ENCODE measurements around the gene HBM. TPM values are rescaled to one million over a fixed set of nuclear protein-coding genes. Genes with fewer than 3 reads are reported as not detected.
"Not testable (repeated sequence)": the region's sequence is repeated elsewhere in the genome, so short reads cannot be mapped to it uniquely, and the experiment has no call there.

The HBM gene
- total RNA-seq, 1 donor from 2014 or later, result not detected

DNA sequence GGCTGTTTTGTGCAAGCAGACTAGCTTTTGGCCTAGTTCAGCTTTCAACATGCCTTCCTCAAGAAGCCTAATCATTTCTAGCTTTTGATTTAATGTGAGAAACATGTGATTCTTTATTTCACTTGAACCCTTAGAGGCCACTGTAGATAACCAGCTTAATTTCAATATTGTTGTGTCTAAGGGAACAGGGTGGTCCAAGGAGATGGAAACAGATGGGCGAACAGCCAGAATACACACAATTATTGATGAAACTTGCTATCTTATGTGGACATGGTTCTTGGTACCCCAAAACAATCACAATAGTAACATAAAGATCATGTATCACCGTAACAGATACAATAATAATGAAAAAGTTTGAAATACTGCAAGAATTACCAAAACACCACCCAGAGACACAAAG lies 32.1 kb upstream of the HBM start:
- intact Hi-C loops (cut with micrococcal nuclease), result no loop called here
- Mint-ChIP-seq H3K36me3 (ENCODE audit: low read depth) (peaks cover 9% of the 10 kb centered on the region), H3K27ac (no peak overlapping the region), H3K4me3 (no peak overlapping the region), H3K9me3 (no peaks in the 10 kb centered on the region), H3K4me1 (peaks cover 22% of the 10 kb centered on the region), H3K27me3 (no peaks in the 10 kb centered on the region)
- no peak for DNase-seq

DNA sequence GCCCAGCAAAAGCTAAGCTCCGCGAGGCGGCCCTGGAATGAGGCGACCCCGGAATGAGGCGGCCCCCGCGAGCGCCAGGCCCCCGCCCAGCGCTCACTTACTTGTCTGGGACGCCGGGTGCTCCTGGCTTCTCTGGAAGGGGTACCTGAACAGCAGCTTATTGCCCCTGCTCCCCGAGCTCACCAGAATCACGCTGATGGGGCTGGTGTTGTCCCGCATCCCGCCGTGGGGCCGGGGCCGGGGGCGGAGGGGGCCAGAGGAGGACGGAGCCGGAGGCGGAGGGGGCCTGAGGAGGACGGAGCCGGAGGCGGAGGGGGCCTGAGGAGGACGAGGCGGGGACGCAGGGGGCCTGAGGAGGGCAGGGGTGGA lies 27.7 kb upstream of the HBM start:
- Mint-ChIP-seq H3K27ac (peak overlapping the region; percentile 69), H3K9me3 (no peaks in the 10 kb centered on the region), H3K27me3 (no peaks in the 10 kb centered on the region), H3K4me1 (peaks cover 13% of the 10 kb centered on the region), H3K36me3 (ENCODE audit: low read depth) (peaks cover 9% of the 10 kb centered on the region), H3K4me3 (peak overlapping the region; percentile 88)
- intact Hi-C loops (cut with micrococcal nuclease), result no loop called here
- peak; percentile 80 for DNase-seq

DNA sequence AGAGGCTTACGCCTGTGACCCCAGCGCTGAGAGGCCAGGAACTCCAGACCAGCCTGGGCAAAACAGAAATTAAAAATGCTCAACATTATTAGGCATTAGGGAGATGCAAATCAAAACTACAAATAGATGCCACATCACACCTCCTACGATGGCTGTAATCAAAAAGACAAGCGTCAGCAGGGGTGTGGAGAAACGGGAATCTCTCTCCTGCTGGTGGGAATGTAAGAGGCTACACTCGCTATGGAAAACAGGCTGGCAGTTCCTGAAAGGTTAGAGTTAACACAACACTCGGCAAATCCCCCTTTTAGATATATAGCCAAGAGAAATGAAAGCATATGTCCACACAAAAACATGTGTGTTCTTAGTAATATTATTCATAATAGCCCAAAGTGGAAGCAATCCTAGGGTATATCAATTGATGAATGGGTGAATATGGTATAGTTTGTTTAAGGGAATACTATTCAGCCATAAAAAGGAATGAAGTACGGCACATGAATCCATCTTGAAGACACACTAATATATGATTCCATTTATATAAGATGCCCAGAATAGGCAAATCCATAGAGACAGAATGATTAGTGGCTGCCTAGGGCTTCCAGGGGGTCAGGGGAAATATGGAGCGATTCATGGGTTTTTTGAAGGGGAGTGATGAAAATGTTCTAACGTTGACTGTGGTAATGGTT lies 25.5 kb upstream of the HBM start:
- Mint-ChIP-seq H3K9me3 (no peaks in the 10 kb centered on the region), H3K4me1 (peaks cover 6% of the 10 kb centered on the region), H3K27ac (no peak overlapping the region), H3K36me3 (ENCODE audit: low read depth) (peaks cover 9% of the 10 kb centered on the region), H3K27me3 (peaks cover 4% of the 10 kb centered on the region), H3K4me3 (no peak overlapping the region)
- no peak for DNase-seq
- intact Hi-C loops (cut with micrococcal nuclease), result no loop called here

DNA sequence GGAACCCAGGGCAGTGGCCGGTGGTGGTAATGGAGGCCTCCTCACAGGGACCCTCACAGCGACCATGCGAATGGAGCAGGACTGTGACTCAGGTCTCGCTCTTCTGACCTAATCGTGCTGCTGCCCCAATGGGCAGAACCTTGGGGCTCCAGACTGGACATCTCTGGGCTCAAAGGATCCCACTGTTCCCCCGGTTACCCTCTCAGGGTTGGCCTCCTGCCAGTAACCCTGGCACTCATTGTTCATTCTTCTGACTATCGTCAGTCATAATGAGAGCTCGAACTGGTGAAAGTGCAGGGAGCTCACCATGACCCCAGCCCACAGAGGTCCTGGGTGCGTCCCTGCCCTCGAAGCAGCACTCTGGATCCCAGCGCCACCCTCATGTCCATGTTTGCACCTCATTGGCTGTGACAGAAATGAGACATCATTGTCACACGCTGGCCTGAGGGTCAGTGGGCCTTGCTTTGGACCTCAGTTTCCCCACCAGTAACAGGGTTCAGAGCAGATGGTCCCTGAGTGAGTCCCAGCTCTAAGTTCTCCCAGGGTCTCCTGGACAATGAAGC lies 23.3 kb upstream of the HBM start:
- DNase-seq, result no peak
- H3K27ac Mint-ChIP-seq, result no peak overlapping the region
- intact Hi-C loops (cut with micrococcal nuclease), result no loop called here
- peaks cover 2% of the 10 kb centered on the region for H3K4me1 Mint-ChIP-seq
- H3K4me3 Mint-ChIP-seq, result no peak overlapping the region
- H3K27me3 Mint-ChIP-seq, result peaks cover 4% of the 10 kb centered on the region
- peaks cover 3% of the 10 kb centered on the region for H3K36me3 Mint-ChIP-seq (ENCODE audit: low read depth)
- H3K9me3 Mint-ChIP-seq, result no peaks in the 10 kb centered on the region

DNA sequence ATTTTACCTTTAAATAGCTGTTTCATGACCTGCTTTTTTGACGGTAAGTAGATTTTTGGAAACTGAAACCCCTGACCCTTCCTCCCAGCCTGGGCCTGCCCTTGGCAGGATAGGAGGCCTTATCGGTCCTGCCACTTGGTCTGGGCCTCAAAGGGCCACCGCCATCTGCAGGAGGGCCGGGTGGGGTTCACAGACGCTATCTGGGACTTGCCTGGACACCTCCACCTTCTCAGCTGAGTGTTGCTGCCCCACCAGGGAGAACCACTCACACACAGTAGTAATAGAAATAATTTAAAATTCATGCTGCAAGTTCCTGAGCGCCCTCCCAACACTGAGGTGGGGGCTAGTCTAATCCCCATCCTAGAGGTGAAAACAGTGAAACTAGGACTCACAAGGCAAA lies 22.7 kb upstream of the HBM start:
- no peaks in the 10 kb centered on the region for H3K9me3 Mint-ChIP-seq
- no peak overlapping the region for H3K27ac Mint-ChIP-seq
- no peak for DNase-seq
- peaks cover 2% of the 10 kb centered on the region for H3K4me1 Mint-ChIP-seq
- peaks cover 3% of the 10 kb centered on the region for H3K36me3 Mint-ChIP-seq (ENCODE audit: low read depth)
- H3K27me3 Mint-ChIP-seq, result peaks cover 4% of the 10 kb centered on the region
- H3K4me3 Mint-ChIP-seq, result no peak overlapping the region
- intact Hi-C loops (cut with micrococcal nuclease), result no loop called here

DNA sequence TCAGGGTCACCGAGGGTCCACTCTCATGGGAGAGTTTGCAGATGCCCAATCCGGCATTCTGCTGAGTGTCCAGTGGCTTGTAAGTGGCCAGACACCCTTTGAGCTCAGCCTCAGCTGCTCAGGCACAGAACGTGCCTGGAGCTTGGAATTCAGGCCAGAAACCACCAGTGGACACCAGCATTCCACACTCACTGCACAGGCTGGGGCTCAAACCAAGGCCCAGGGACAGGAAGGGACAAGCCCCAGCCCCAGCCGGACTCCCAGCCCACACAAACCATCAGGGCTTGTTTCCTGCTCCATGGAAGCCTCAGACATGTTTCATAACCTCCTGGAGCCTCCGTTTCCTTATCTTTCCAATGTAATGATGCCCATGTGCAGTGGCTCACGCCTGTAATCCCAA lies 22.3 kb upstream of the HBM start:
- H3K36me3 Mint-ChIP-seq (ENCODE audit: low read depth), result peaks cover 3% of the 10 kb centered on the region
- peaks cover 7% of the 10 kb centered on the region for H3K27me3 Mint-ChIP-seq
- no peak for DNase-seq
- no peaks in the 10 kb centered on the region for H3K9me3 Mint-ChIP-seq
- H3K27ac Mint-ChIP-seq, result no peak overlapping the region
- no peak overlapping the region for H3K4me3 Mint-ChIP-seq
- intact Hi-C loops (cut with micrococcal nuclease), result no loop called here
- peaks cover 2% of the 10 kb centered on the region for H3K4me1 Mint-ChIP-seq

DNA sequence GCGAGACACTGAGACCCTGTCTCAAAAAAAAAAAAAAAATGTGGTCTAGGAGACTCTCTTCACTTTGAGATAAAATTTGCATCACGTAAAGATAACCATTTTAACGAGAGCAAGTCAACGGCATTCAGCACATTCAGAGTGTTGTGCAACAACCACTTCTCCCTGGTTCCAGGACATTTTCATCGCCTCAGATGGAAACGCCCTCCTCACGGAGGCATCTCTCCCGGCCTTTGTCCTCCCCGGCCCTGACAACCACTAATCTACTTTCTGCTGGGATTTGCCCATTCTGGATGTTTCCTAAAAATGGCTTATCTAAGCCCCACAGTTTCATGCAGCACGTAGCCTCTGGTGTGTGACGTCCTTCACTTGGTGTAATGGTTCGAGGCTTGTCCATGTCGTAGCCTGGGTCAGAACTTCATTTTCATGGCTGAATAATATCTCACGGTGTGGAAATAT lies 21.0 kb upstream of the HBM start:
- H3K4me3 Mint-ChIP-seq, result no peak overlapping the region
- intact Hi-C loops (cut with micrococcal nuclease), result no loop called here
- H3K27ac Mint-ChIP-seq, result no peak overlapping the region
- H3K36me3 Mint-ChIP-seq (ENCODE audit: low read depth), result no peaks in the 10 kb centered on the region
- no peaks in the 10 kb centered on the region for H3K9me3 Mint-ChIP-seq
- no peak for DNase-seq
- H3K27me3 Mint-ChIP-seq, result peaks cover 13% of the 10 kb centered on the region
- no peaks in the 10 kb centered on the region for H3K4me1 Mint-ChIP-seq

DNA sequence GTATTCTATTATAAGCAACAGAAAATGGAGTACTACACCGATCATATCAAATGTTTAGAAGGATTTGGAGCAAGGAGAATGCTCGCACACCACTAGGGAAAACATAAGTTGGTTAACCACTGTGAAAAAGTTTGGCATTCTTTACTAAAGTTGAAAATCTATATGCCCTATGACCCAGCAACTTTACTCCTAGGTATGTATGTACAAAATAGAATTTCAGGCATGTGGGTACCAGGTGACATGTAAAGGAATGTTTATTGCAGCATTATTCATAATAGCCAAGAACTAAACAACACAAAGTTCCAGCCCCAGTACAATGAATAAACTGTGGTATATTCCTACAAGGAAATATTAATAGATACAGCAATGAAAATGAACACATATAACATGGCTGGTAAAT lies 19.1 kb upstream of the HBM start:
- Mint-ChIP-seq H3K4me3 (no peak overlapping the region), H3K36me3 (ENCODE audit: low read depth) (no peaks in the 10 kb centered on the region), H3K9me3 (no peaks in the 10 kb centered on the region), H3K4me1 (no peaks in the 10 kb centered on the region), H3K27ac (no peak overlapping the region), H3K27me3 (peaks cover 20% of the 10 kb centered on the region)
- DNase-seq, result no peak
- intact Hi-C loops (cut with micrococcal nuclease), result no loop called here

DNA sequence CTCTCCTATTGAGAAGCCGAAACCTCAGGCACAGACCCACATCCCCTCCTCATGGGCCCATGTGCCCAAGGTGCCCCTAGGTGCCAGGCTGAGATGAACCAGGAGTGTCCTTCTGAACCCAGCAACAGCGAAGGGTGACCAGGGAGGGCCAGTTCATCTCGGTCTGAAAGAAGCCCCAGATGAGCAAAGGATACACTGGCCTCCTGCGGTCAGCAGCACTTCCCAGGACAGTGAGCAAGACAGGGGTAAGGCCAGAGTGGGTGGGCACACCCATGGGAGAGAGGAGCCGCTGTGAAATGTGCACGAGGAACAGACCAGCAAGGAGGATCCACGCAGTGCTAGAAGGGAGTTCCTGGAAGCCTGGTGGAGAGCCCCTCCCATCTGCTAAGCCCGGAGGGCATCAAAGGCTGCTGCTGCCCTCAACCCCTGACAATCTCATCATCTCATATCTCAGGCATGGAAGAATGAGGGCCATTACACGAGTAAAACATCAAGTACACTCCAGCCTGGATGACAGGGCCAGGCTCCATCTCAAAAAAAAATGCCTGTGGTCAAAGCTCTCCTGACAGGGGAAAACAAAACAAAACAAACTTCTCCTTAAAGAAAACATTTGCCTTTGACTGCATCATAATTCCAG lies 16.6 kb upstream of the HBM start:
- DNase-seq, result no peak
- H3K9me3 Mint-ChIP-seq, result no peaks in the 10 kb centered on the region
- intact Hi-C loops (cut with micrococcal nuclease), result no loop called here
- H3K36me3 Mint-ChIP-seq (ENCODE audit: low read depth), result no peaks in the 10 kb centered on the region
- no peak overlapping the region for H3K27ac Mint-ChIP-seq
- no peak overlapping the region for H3K4me3 Mint-ChIP-seq
- peaks cover 27% of the 10 kb centered on the region for H3K27me3 Mint-ChIP-seq
- no peaks in the 10 kb centered on the region for H3K4me1 Mint-ChIP-seq

DNA sequence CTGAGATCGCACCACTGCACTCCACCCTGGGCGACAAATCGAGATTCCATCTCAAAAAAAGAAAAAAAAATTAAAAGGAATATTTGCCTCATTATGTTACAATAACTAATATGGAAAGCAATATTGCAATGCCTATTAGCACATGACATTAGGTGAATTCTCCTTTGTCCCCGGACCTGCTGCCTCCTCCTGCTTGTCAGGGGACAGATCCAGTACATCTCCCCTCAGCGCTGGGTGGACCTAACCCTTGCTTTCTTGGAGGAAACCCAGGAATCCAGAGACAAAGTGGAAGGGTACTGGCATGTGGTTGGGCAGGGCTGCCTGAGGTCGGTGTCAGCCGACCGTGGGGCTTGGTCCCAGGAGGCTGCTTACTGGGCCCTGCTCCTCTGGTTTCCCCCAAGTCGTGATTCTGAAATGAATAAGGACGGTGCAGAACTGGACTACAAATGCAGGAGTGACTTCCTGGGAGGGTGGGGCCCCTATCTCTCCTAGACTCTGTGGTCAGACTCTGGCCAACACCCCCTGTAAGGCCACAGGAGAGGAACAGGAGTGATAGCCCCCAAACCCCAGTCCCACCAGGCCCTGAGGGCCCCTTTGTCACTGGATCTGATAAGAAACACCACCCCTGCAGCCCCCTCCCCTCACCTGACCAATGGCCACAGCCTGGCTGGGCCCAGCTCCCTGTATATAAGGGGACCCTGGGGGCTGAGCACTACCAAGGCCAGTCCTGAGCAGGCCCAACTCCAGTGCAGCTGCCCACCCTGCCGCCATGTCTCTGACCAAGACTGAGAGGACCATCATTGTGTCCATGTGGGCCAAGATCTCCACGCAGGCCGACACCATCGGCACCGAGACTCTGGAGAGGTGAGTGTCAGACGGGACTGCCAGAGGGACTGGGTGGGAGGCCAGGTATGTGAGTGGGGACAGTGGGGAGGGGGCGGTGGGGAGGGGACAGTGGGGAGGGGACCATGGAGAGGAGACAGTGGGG lies 13.3 kb upstream of the HBM start, which contains the start of gene HBZ:
Gene HBZ (plus strand): TSS at position 504 of the 988 bp plus-strand sequence. CDS start 266 bp downstream, at position 770.
- DNase-seq, result no peak
- Mint-ChIP-seq H3K4me3 (peak within 1 kb of the TSS; percentile 55), H3K27me3 (peaks cover 38% of the 10 kb centered on the region), H3K36me3 (ENCODE audit: low read depth) (peaks cover 2% of the 10 kb centered on the region), H3K27ac (no peak within 1 kb of the TSS), H3K4me1 (peaks cover 6% of the 10 kb centered on the region), H3K9me3 (no peaks in the 10 kb centered on the region)
- intact Hi-C loops (cut with micrococcal nuclease), result no loop called here

DNA sequence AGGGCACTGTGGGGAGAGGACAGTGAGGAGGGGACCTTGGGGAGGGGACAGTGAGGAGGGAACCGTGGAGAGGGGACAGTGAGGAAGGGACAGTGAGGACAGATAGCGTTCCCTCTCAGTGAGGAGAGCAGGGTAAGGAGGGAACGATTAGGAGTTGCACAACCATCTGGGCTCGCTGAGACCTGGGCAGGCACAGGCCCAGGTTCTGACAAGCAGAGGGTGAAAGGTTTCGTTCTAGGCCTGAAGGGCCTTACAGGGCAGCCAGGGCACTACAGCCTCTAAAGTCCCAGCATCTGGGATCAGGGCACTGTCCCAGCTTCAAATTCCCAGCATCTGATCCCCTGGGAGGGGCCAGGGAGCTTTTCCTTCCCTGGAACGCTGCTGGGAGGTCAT lies 12.7 kb upstream of the HBM start:
- not testable (repeated sequence) for DNase-seq, H3K4me1 Mint-ChIP-seq
- peak overlapping the region; percentile 55 for H3K4me3 Mint-ChIP-seq

DNA sequence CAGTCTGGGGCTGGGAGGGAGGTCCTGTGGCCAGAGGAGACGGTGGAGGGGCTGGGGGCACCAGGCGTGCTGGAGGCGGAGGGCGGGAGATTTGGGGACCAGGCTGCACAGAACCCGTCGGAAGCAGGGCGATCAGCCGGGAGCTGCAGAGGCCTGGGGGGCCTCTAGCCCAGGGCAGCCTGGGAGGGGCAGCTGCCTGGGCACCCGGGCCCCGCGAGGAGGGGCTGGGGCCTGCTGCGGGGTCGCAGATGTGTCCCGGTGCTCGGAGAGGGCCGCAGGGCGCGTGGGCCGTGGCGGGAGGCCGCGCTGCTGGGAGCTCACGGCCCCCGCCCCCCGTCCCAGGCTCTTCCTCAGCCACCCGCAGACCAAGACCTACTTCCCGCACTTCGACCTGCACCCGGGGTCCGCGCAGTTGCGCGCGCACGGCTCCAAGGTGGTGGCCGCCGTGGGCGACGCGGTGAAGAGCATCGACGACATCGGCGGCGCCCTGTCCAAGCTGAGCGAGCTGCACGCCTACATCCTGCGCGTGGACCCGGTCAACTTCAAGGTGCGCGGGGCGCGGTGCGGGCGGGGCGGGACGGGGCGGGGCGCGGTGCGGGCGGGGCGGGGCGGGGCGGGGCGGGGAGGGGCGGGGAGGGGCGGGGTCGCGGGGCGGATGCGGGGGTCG lies 12.1 kb upstream of the HBM start:
- H3K9me3 Mint-ChIP-seq; H3K36me3 Mint-ChIP-seq (ENCODE audit: low read depth); H3K4me3 Mint-ChIP-seq; intact Hi-C loops (cut with micrococcal nuclease); DNase-seq; H3K4me1 Mint-ChIP-seq; H3K27ac Mint-ChIP-seq: not testable (repeated sequence)
- H3K27me3 Mint-ChIP-seq, result peaks cover 41% of the 10 kb centered on the region

More for the DNA sequence above, 12.7 kb upstream of the HBM start:
- intact Hi-C loops (cut with micrococcal nuclease); H3K9me3 Mint-ChIP-seq; H3K36me3 Mint-ChIP-seq (ENCODE audit: low read depth); H3K27ac Mint-ChIP-seq: not testable (repeated sequence)
- peaks cover 42% of the 10 kb centered on the region for H3K27me3 Mint-ChIP-seq
